Epithelial cell of prostate (primary cell): ENCODE data around the gene NUP93.
"Not testable (repeated sequence)": the region's sequence is repeated elsewhere in the genome, so short reads cannot be mapped to it uniquely, and the experiment has no call there.

Experiments used
- DNase-seq: peaks from one replicate; pipeline ENCODE4 v3.0.0-alpha.2; 2011; ENCODE audit warnings: low read depth, low spot score
- H3K27ac ChIP-seq: fragments of 450-650 bp; 2 replicates; pipeline ENCODE4 v1.5.1; 2017; ENCODE audit warnings: mild to moderate bottlenecking

Gene NUP93

GRCh38 chr16:56773532-56773931 is 43.6 kb downstream of the NUP93 start:
- no peak overlapping the region for H3K27ac ChIP-seq
- DNase-seq, result no peak

- no peak for DNase-seq
- no peak overlapping the region for H3K27ac ChIP-seq
Measured at GRCh38 chr16:56774016-56774680, 44.2 kb downstream of the NUP93 start.

GRCh38 chr16:56775162-56775561 is 45.2 kb downstream of the NUP93 start:
- no peak overlapping the region for H3K27ac ChIP-seq
- DNase-seq, result no peak

- H3K27ac ChIP-seq, result no peak overlapping the region
- DNase-seq, result no peak
Measured at GRCh38 chr16:56776562-56776961, 46.6 kb downstream of the NUP93 start.

GRCh38 chr16:56777001-56777400 is 47.1 kb downstream of the NUP93 start:
- no peak for DNase-seq
- no peak overlapping the region for H3K27ac ChIP-seq

GRCh38 chr16:56777482-56777881 is 47.6 kb downstream of the NUP93 start:
- DNase-seq, result no peak
- H3K27ac ChIP-seq, result no peak overlapping the region

- DNase-seq, result no peak
- H3K27ac ChIP-seq, result no peak overlapping the region
Measured at GRCh38 chr16:56779906-56780305, 50.0 kb downstream of the NUP93 start.

GRCh38 chr16:56780646-56781045 is 50.7 kb downstream of the NUP93 start:
- no peak overlapping the region for H3K27ac ChIP-seq
- no peak for DNase-seq

- DNase-seq, result no peak
- no peak overlapping the region for H3K27ac ChIP-seq
Measured at GRCh38 chr16:56781528-56781961, 51.6 kb downstream of the NUP93 start.

GRCh38 chr16:56783344-56783743 is 53.4 kb downstream of the NUP93 start:
- H3K27ac ChIP-seq, result no peak overlapping the region
- DNase-seq, result no peak

- no peak overlapping the region for H3K27ac ChIP-seq
- no peak for DNase-seq
Measured at GRCh38 chr16:56785317-56785716, 55.4 kb downstream of the NUP93 start.

GRCh38 chr16:56787167-56787566 is 57.2 kb downstream of the NUP93 start:
- H3K27ac ChIP-seq, result no peak overlapping the region

GRCh38 chr16:56788435-56788834 is 58.5 kb downstream of the NUP93 start:
- no peak overlapping the region for H3K27ac ChIP-seq
- DNase-seq, result no peak

More at GRCh38 chr16:56787167-56787566, 57.2 kb downstream of the NUP93 start:
- DNase-seq, result no peak

GRCh38 chr16:56789360-56789759 is 59.4 kb downstream of the NUP93 start:
- DNase-seq, result peak; percentile 8
- H3K27ac ChIP-seq, result no peak overlapping the region

- no peak overlapping the region for H3K27ac ChIP-seq
- DNase-seq, result no peak
Measured at GRCh38 chr16:56792967-56793366, 63.0 kb downstream of the NUP93 start.

- DNase-seq, result no peak
Measured at GRCh38 chr16:56793492-56793891, 63.6 kb downstream of the NUP93 start.

GRCh38 chr16:56795011-56795410 is 65.1 kb downstream of the NUP93 start:
- no peak for DNase-seq
- H3K27ac ChIP-seq, result no peak overlapping the region

More at GRCh38 chr16:56793492-56793891, 63.6 kb downstream of the NUP93 start:
- no peak overlapping the region for H3K27ac ChIP-seq

- not testable (repeated sequence) for H3K27ac ChIP-seq, DNase-seq
Measured at GRCh38 chr16:56797038-56797437, 67.1 kb downstream of the NUP93 start.

- DNase-seq, result no peak
Measured at GRCh38 chr16:56797861-56798260, 67.9 kb downstream of the NUP93 start.

GRCh38 chr16:56798955-56799354 is 69.0 kb downstream of the NUP93 start:
- DNase-seq, result no peak
- no peak overlapping the region for H3K27ac ChIP-seq

More at GRCh38 chr16:56797861-56798260, 67.9 kb downstream of the NUP93 start:
- no peak overlapping the region for H3K27ac ChIP-seq

- no peak overlapping the region for H3K27ac ChIP-seq
- no peak for DNase-seq
Measured at GRCh38 chr16:56800355-56800754, 70.4 kb downstream of the NUP93 start.

- DNase-seq, result no peak
- H3K27ac ChIP-seq, result no peak overlapping the region
Measured at GRCh38 chr16:56801762-56802161, 71.8 kb downstream of the NUP93 start.
